Psoas muscle (tissue), 8 donors: ENCODE results near the gene DDX5. TPM values are rescaled to one million over a fixed set of nuclear protein-coding genes. Genes with fewer than 3 reads are reported as not detected.
A peak's percentile ranks its signal among the peaks of the same experiment; 100 is the strongest.

Experiments
- ATAC-seq, 4 donors: fragments of 200-7000 bp; cut with Tn5 transposase; one replicate each; pipeline ENCODE4 v1.9.1; 2020; ENCODE audit warnings: moderate library complexity in 3 of 4, mild to moderate bottlenecking in 2 of 4
- DNase-seq, 2 donors: peaks; one replicate each; pipeline ENCODE4 v3.0.0-alpha.2; 2020
- H3K27ac ChIP-seq: fragments of 200-600 bp; one replicate; pipeline ENCODE4 v1.8.0; 2022
- H3K27me3 ChIP-seq, 3 donors: fragments of 200-600 bp in 1 of 3; one replicate each; pipeline versions ENCODE4 v1.6.1 to v1.8.0; 2013 to 2022; ENCODE audit warnings: low read length in 2 of 3, mild to moderate bottlenecking in 2 of 3, moderate library complexity in 1 of 3; ENCODE audit not compliant: insufficient read depth in 3 of 3
- H3K36me3 ChIP-seq, 2 donors: fragments of 200-600 bp in 1 of 2; one replicate each; pipeline versions ENCODE4 v1.6.1 to v1.8.0; 2013 to 2022; ENCODE audit warnings: low read depth in 1 of 2, mild to moderate bottlenecking in 1 of 2, moderate library complexity in 1 of 2; ENCODE audit not compliant: insufficient read depth in 1 of 2
- H3K4me1 ChIP-seq: fragments of 200-600 bp; one replicate; pipeline ENCODE4 v1.8.0; 2022
- H3K4me3 ChIP-seq: fragments of 200-600 bp; one replicate; pipeline ENCODE4 v1.8.0; 2022; ENCODE audit warnings: mild to moderate bottlenecking
- H3K9me3 ChIP-seq: fragments of 200-600 bp; one replicate; pipeline ENCODE4 v1.8.0; 2022
- CTCF ChIP-seq: fragments of 200-600 bp; IDR thresholded peaks from one replicate; pipeline ENCODE4 v1.8.0; 2022; ENCODE audit warnings: antibody characterized with exemption
- WGBS, 3 donors: extraction: QIAGEN DNeasy Blood & Tissue Kit; methylation state at CpG; one replicate each; pipeline versions ENCODE4 v1.1.6 to v1.1.7; 2013; 5-methylcytosine and 5-hydroxymethylcytosine counted together
- intact Hi-C, 2 donors: fragments of 100-400 bp; cut with DNase I; formaldehyde crosslinking; loops; one replicate each; pipeline versions ENCODE4 v1.11.0 to v1.14.2; 2022
- polyA plus RNA-seq, 3 donors: library from polyadenylated mRNA; stranded (reverse); fragments of 200-250 nt; gene quantifications; one replicate each; pipeline ENCODE4 v1.2.3, GENCODE V29; 2013
- total RNA-seq, 4 donors: library from RNA; stranded (reverse); fragmentation: NEBNext Ultra II Directional in 2 of 4; extraction: Animal tissue kit (Norgen Biotek cat#: 25700) in 2 of 4; gene quantifications; one replicate each; pipeline versions ENCODE4 v1.2.1 to v1.2.4, GENCODE V29; 2021 to 2023
- donor health status: healthy with polysubstance abuse.
- donor health status: DM: no; HTN: no; CAD: no; lungs with moderate emphysema.
- donor health status: Bipolar disorder and iron deficiency.
- donor health status: healthy.
- donor health status: DM: yes; HTN: yes; CAD: no.
- donor health status: DM: no; HTN: no; CAD: no.
- donor health status: DM: no; HTN: no; CAD: no.
- donor health status: DM: yes; HTN: yes; CAD: no.

The DDX5 gene
- total and polyA plus RNA-seq, 7 donors: 122 to 497 (median 272) TPM

- ATAC-seq (peak in 2 of 4 donors; percentile 45 to 61), DNase-seq (no peak)
- Histone ChIP-seq H3K27ac (no peak overlapping the region), H3K36me3 (peaks cover 0 to 72% of the 10 kb centered on the region in 2 donors), H3K4me1 (peaks cover 19% of the 10 kb centered on the region), H3K4me3 (no peak overlapping the region), H3K27me3 (no peaks in the 10 kb centered on the region), H3K9me3 (no peaks in the 10 kb centered on the region)
- intact Hi-C loops: loop anchor here in 1 of 2 donors (1.0 kb wide), 1 partner anchor 71 kb away; no protein-coding TSS in a partner anchor
- WGBS, 3 donors: 87 to 92% (median 90%) methylated on average over 13 of the region's 13 CpGs
- TF ChIP-seq CTCF: peak; percentile 43
Observed at GRCh38 chr17:64491034-64491860, 14.8 kb downstream of the DDX5 start.

GRCh38 chr17:64488301-64488700 lies 17.8 kb downstream of the DDX5 start:
- WGBS, 3 donors: 94 to 99% (median 95%) methylated on average over 2 of the region's 2 CpGs
- peaks cover 2% of the 10 kb centered on the region for H3K4me1 ChIP-seq
- H3K36me3 ChIP-seq: peaks cover 4 to 98% of the 10 kb centered on the region in 2 donors
- no peaks in the 10 kb centered on the region for H3K27me3 ChIP-seq
- DNase-seq (no peak), ATAC-seq (no peak)
- H3K4me3 ChIP-seq: no peak overlapping the region
- TF ChIP-seq CTCF: no peak
- intact Hi-C loops: no loop called here
- no peak overlapping the region for H3K27ac ChIP-seq
- no peaks in the 10 kb centered on the region for H3K9me3 ChIP-seq

GRCh38 chr17:64484380-64484779 lies 21.7 kb downstream of the DDX5 start:
- Histone ChIP-seq H3K36me3 (peaks cover 9 to 99% of the 10 kb centered on the region in 2 donors), H3K4me3 (no peak overlapping the region)
- intact Hi-C loops: no loop called here

GRCh38 chr17:64480951-64481350 lies 25.1 kb downstream of the DDX5 start:
- TF ChIP-seq CTCF: no peak
- no peak overlapping the region for H3K4me3 ChIP-seq
- intact Hi-C loops: no loop called here
- ATAC-seq: no peak
- H3K9me3 ChIP-seq: no peaks in the 10 kb centered on the region
- peaks cover 12 to 90% of the 10 kb centered on the region in 2 donors for H3K36me3 ChIP-seq
- H3K27ac ChIP-seq: no peak overlapping the region
- no peaks in the 10 kb centered on the region for H3K4me1 ChIP-seq
- H3K27me3 ChIP-seq: no peaks in the 10 kb centered on the region
- DNase-seq: no peak
- 91 to 100% (median 98%) methylated on average over 1 of the region's 1 CpG for WGBS, 3 donors

More at GRCh38 chr17:64484380-64484779, 21.7 kb downstream of the DDX5 start:
- no peak overlapping the region for H3K27ac ChIP-seq
- DNase-seq (no peak), ATAC-seq (no peak)
- no peaks in the 10 kb centered on the region for H3K4me1 ChIP-seq
- H3K27me3 ChIP-seq: no peaks in the 10 kb centered on the region
- no peaks in the 10 kb centered on the region for H3K9me3 ChIP-seq
- 84 to 93% (median 90%) methylated on average over 3 of the region's 3 CpGs for WGBS, 3 donors
- no peak for TF ChIP-seq CTCF
